Measurements from ENCODE around the gene CARD19.
"Not testable (repeated sequence)": the region's sequence is repeated elsewhere in the genome, so short reads cannot be mapped to it uniquely, and the experiment has no call there.

The CARD19 gene

GRCh38 chr9:93139365-93140182, 43.6 kb downstream of the CARD19 start:
- Mint-ChIP-seq H3K4me1 (peaks cover 36% of the 10 kb centered on the region), H3K27me3 (peaks cover 2% of the 10 kb centered on the region), H3K27ac (peak overlapping the region; percentile 80), H3K9me3 (peaks cover 1% of the 10 kb centered on the region), H3K36me3 (peaks cover 2% of the 10 kb centered on the region), H3K4me3 (no peak overlapping the region)
- ATAC-seq (ENCODE audit: low read depth) (no peak), DNase-seq (ENCODE audit: low spot score in 2 of 2) (no peak)

DNA sequence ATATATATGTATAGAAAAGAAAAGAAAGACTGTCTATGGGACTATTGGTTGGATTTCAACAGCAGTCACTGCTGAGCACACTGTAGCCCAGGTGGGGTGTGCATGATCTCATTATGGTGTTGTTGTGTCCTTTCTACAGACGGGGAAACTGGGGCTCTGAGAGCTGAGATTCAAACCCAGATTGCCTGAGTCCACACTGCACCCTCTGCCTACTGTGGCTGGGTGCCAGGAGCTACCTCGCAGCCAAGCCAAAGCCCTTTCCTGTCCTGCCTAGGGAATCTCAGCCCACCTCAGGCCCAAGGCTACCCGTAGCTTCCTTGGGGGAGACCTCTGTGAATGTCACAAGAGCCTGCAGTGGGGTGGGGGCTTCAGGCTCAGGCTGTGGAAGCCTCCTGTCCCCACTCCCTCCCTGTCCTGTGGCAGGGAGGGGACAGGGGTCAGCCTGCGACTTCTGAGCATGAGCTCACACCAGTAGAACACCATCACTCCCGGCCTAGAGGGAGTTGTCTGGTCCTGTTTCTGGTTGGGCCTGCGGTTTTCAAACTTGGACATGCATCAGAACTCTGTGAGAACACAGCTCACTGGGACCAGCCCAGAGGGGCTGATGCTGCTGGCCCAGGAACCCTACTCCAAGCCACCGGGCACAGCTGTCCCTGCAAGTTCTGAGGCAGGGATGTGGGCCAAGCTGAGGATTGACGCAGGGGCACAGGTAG, 45.9 kb downstream of the CARD19 start:
- no peak for ATAC-seq (ENCODE audit: low read depth)

GRCh38 chr9:93143830-93144530, 48.0 kb downstream of the CARD19 start:
- peaks cover 20% of the 10 kb centered on the region for H3K4me1 Mint-ChIP-seq
- peak overlapping the region; percentile 14 for H3K27ac Mint-ChIP-seq
- H3K36me3 Mint-ChIP-seq, result peaks cover 5% of the 10 kb centered on the region
- ATAC-seq (ENCODE audit: low read depth), result peak; percentile 79
- peaks cover 2% of the 10 kb centered on the region for H3K27me3 Mint-ChIP-seq
- no peak overlapping the region for H3K4me3 Mint-ChIP-seq
- DNase-seq (ENCODE audit: low spot score in 2 of 2), result no peak
- H3K9me3 Mint-ChIP-seq, result peaks cover 4% of the 10 kb centered on the region

More for the DNA sequence above, 45.9 kb downstream of the CARD19 start:
- H3K4me1 Mint-ChIP-seq, result peaks cover 32% of the 10 kb centered on the region
- DNase-seq (ENCODE audit: low spot score in 2 of 2), result no peak
- H3K4me3 Mint-ChIP-seq, result no peak overlapping the region
- no peak overlapping the region for H3K27ac Mint-ChIP-seq
- H3K27me3 Mint-ChIP-seq, result peaks cover 2% of the 10 kb centered on the region
- H3K36me3 Mint-ChIP-seq, result peaks cover 2% of the 10 kb centered on the region
- peaks cover 4% of the 10 kb centered on the region for H3K9me3 Mint-ChIP-seq

- H3K4me3 Mint-ChIP-seq; H3K36me3 Mint-ChIP-seq; DNase-seq (ENCODE audit: low spot score in 2 of 2); H3K27me3 Mint-ChIP-seq; H3K9me3 Mint-ChIP-seq: not testable (repeated sequence)
- peaks cover 17% of the 10 kb centered on the region for H3K4me1 Mint-ChIP-seq
- H3K27ac Mint-ChIP-seq, result peak overlapping the region; percentile 49
- ATAC-seq (ENCODE audit: low read depth), result peak; percentile 43
These were observed 50.7 kb downstream of the CARD19 start for GRCh38 chr9:93146696-93147095.

DNA sequence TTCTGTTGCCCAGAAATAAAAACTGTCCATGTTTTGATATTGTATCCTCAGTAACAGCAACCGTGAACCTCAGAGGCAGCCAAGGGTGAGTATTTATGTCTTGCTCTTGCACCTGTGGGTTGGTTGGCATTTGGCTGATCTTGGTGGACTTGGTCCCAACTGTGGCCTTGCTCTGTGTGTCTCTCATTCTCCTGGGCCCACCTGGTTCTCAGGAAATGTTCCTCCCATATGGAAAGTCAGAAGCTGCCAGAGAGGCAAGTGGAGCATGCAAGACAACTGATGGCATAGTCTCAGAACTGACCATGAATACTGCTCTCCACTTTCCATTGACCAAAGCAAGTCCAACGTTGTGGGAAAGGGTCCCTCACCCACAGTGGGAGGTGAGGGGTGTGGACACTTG, 51.6 kb downstream of the CARD19 start:
- H3K4me3 Mint-ChIP-seq, result no peak overlapping the region
- peaks cover 17% of the 10 kb centered on the region for H3K4me1 Mint-ChIP-seq
- ATAC-seq (ENCODE audit: low read depth), result no peak
- peaks cover 4% of the 10 kb centered on the region for H3K36me3 Mint-ChIP-seq
- H3K27ac Mint-ChIP-seq, result no peak overlapping the region
- DNase-seq (ENCODE audit: low spot score in 2 of 2), result no peak
- H3K9me3 Mint-ChIP-seq, result peaks cover 3% of the 10 kb centered on the region
- H3K27me3 Mint-ChIP-seq, result no peaks in the 10 kb centered on the region

DNA sequence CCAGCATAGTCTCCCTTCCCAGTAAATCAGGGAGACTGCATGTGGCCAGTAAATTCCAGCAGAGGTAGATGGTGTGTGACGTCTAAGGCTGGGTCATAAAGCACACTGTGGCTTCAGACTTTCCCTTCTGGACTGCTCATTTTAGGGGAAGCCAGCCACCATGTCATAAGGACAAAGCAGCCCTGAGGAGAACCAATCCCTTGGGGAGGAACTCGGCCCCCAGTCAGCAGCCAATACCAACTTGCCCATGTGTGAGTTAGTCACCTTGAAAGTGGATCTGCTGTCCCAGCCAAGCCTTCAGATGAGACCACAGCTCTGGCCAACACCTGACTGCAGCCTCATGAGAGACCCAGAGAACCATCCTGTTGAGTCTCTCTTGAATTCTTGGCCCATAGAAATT, 52.7 kb downstream of the CARD19 start:
- Mint-ChIP-seq H3K9me3 (peaks cover 3% of the 10 kb centered on the region), H3K27ac (no peak overlapping the region), H3K36me3 (peaks cover 4% of the 10 kb centered on the region), H3K27me3 (no peaks in the 10 kb centered on the region), H3K4me1 (peaks cover 12% of the 10 kb centered on the region), H3K4me3 (no peak overlapping the region)
- ATAC-seq (ENCODE audit: low read depth), result no peak
- no peak for DNase-seq (ENCODE audit: low spot score in 2 of 2)

- H3K27me3 Mint-ChIP-seq, result no peaks in the 10 kb centered on the region
- H3K9me3 Mint-ChIP-seq, result peaks cover 3% of the 10 kb centered on the region
- peaks cover 6% of the 10 kb centered on the region for H3K4me1 Mint-ChIP-seq
- DNase-seq (ENCODE audit: low spot score in 2 of 2), result no peak
- ATAC-seq (ENCODE audit: low read depth), result no peak
- H3K4me3 Mint-ChIP-seq, result no peak overlapping the region
- H3K27ac Mint-ChIP-seq, result no peak overlapping the region
- H3K36me3 Mint-ChIP-seq, result peaks cover 4% of the 10 kb centered on the region
These were observed 53.3 kb downstream of the CARD19 start for GRCh38 chr9:93149361-93149760.

DNA sequence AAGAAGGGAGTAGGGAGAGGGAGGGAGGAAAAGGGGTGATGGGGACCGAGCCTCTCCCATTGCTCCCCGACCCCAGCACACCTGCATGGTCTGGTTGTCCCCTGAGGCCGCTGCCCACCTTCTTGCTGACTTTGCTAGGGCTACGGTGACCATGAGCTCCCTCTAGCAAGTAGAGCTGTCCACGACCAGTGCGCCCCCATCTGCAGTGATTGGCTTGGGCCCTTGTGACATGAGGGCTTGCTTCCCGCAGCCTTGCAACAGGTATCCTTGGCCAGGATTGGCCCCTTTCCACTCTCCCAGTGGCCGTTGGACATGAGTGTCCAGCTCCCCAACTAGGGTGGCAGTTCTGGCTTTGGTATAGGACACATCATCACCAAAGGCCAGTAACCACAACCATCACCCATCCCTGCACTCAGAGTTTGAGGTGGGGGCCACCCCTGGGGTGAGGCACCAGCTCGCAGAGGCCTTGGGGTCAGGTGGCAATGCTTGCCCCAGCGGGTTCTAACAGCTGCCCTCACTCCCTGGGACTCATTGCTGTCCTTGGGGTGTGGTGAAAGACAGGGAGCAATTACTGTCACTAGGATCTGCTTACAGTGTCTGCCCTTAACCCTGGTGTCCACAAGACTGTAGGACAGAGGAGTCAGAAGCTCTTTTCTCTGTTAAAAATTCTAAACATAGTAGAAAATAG, 55.2 kb downstream of the CARD19 start:
- Mint-ChIP-seq H3K4me1 (peaks cover 4% of the 10 kb centered on the region), H3K27ac (no peak overlapping the region), H3K4me3 (no peak overlapping the region), H3K36me3 (peaks cover 4% of the 10 kb centered on the region), H3K9me3 (peaks cover 3% of the 10 kb centered on the region), H3K27me3 (no peaks in the 10 kb centered on the region)
- DNase-seq (ENCODE audit: low spot score in 2 of 2) (no peak), ATAC-seq (ENCODE audit: low read depth) (no peak)

GRCh38 chr9:93154293-93154903, 58.4 kb downstream of the CARD19 start:
- no peak overlapping the region for H3K27ac Mint-ChIP-seq
- H3K4me3 Mint-ChIP-seq, result no peak overlapping the region
- H3K4me1 Mint-ChIP-seq, result no peaks in the 10 kb centered on the region
- peak; percentile 34 for ATAC-seq (ENCODE audit: low read depth)
- H3K9me3 Mint-ChIP-seq, result no peaks in the 10 kb centered on the region
- H3K27me3 Mint-ChIP-seq, result no peaks in the 10 kb centered on the region
- H3K36me3 Mint-ChIP-seq, result no peaks in the 10 kb centered on the region
- peak in 1 of 2 donors; percentile 28 for DNase-seq (ENCODE audit: low spot score in 2 of 2)

DNA sequence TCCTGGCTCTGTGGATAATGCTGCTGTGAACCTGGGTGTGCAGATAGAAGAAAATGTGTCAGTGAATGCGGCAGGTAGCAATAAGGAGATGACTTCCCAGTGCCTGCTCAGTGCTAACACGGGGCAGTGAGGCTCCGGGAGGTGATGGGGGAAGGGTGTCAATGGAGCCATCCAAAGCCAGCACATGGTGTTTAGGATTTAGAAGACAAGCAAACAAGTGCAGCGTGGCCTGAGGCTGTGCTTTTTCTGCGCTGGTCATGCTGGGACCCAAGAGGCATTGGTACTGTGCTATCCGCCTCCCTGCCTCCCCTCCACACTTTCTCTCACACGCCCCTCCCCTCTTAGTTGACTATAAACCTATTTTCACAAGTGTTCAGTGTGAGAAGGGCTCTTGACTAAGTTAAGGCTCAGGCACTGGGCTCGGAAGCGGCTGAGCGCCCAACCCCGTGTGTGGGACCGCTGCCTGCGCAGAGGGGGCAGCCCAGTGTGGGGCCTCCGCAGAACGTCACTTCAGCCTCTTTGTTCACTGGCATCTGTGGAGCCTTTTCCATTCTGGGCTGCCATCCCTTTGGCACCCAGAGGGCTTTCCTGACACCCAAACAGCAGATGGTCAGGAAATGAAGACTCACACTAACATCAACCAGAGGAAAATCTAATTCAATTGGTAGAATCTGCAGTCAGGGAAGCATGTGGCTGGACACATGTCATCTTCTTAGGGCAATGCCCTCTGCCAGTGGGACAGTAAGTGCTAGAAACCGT, 59.9 kb downstream of the CARD19 start:
- no peak overlapping the region for H3K27ac Mint-ChIP-seq
- peaks cover 3% of the 10 kb centered on the region for H3K4me1 Mint-ChIP-seq
- no peak overlapping the region for H3K4me3 Mint-ChIP-seq
- peaks cover 1% of the 10 kb centered on the region for H3K27me3 Mint-ChIP-seq
- ATAC-seq (ENCODE audit: low read depth) (no peak), DNase-seq (ENCODE audit: low spot score in 2 of 2) (no peak)
- H3K36me3 Mint-ChIP-seq, result no peaks in the 10 kb centered on the region
- H3K9me3 Mint-ChIP-seq, result no peaks in the 10 kb centered on the region

- no peaks in the 10 kb centered on the region for H3K36me3 Mint-ChIP-seq
- no peak overlapping the region for H3K27ac Mint-ChIP-seq
- DNase-seq (ENCODE audit: low spot score in 2 of 2) (no peak), ATAC-seq (ENCODE audit: low read depth) (no peak)
- H3K27me3 Mint-ChIP-seq, result peaks cover 1% of the 10 kb centered on the region
- peaks cover 3% of the 10 kb centered on the region for H3K4me1 Mint-ChIP-seq
- H3K4me3 Mint-ChIP-seq, result no peak overlapping the region
- no peaks in the 10 kb centered on the region for H3K9me3 Mint-ChIP-seq
These were observed 60.5 kb downstream of the CARD19 start for GRCh38 chr9:93156475-93157008.

- Mint-ChIP-seq H3K9me3 (no peaks in the 10 kb centered on the region), H3K27me3 (peaks cover 1% of the 10 kb centered on the region), H3K36me3 (no peaks in the 10 kb centered on the region), H3K4me1 (peaks cover 3% of the 10 kb centered on the region), H3K27ac (no peak overlapping the region), H3K4me3 (no peak overlapping the region)
- peak; percentile 93 for ATAC-seq (ENCODE audit: low read depth)
- peak; percentile 68 to 75 for DNase-seq (ENCODE audit: low spot score in 2 of 2)
These were observed 63.8 kb downstream of the CARD19 start for GRCh38 chr9:93159601-93160471.

All from memory B cell (primary cell).